Trophoblast cell (in vitro differentiated cells and primary cell): ENCODE data around the gene NT5DC3.

Experiments used
- DNase-seq, 2 donors: peaks; one replicate each; pipeline ENCODE4 v3.0.0-alpha.2; 2016
- H2AFZ ChIP-seq: 2 replicates; pipeline ENCODE4 v1.6.1; 2013; ENCODE audit warnings: low read length, moderate library complexity, mild to moderate bottlenecking; ENCODE audit not compliant: insufficient read depth, poor library complexity
- H2AK5ac ChIP-seq: 2 replicates; pipeline ENCODE4 v1.6.1; 2013; ENCODE audit warnings: mild to moderate bottlenecking, low read length
- H2BK120ac ChIP-seq: 2 replicates; pipeline ENCODE4 v1.6.1; 2013; ENCODE audit warnings: low read length, mild to moderate bottlenecking, moderate library complexity; ENCODE audit not compliant: insufficient read depth, poor library complexity
- H2BK12ac ChIP-seq: 2 replicates; pipeline ENCODE4 v1.6.1; 2013; ENCODE audit warnings: mild to moderate bottlenecking, low read length, moderate library complexity
- H2BK5ac ChIP-seq: 2 replicates; pipeline ENCODE4 v1.6.1; 2013; ENCODE audit warnings: low read length, low read depth, moderate library complexity, mild to moderate bottlenecking; ENCODE audit not compliant: poor library complexity
- H3K14ac ChIP-seq: 2 replicates; pipeline ENCODE4 v1.6.1; 2013; ENCODE audit warnings: mild to moderate bottlenecking, low read length
- H3K18ac ChIP-seq: 2 replicates; pipeline ENCODE4 v1.6.1; 2013; ENCODE audit warnings: mild to moderate bottlenecking, low read length
- H3K23ac ChIP-seq: 2 replicates; pipeline ENCODE4 v1.6.1; 2013; ENCODE audit warnings: low read length
- H3K27ac ChIP-seq: 2 replicates; pipeline ENCODE4 v1.5.1; 2013; ENCODE audit warnings: low read depth, mild to moderate bottlenecking, inconsistent platforms, low read length, moderate library complexity
- H3K27me3 ChIP-seq: 2 replicates; pipeline ENCODE4 v1.6.1; 2013; ENCODE audit warnings: inconsistent platforms, mild to moderate bottlenecking, low read length, moderate library complexity; ENCODE audit not compliant: insufficient read depth
- H3K36me3 ChIP-seq, 2 experiments: 1 replicate in 1 of 2; 2 replicates in 1 of 2; pipeline ENCODE4 v1.6.1; 2013; ENCODE audit warnings: low read length in 2 of 2, mild to moderate bottlenecking in 2 of 2, moderate library complexity in 1 of 2; ENCODE audit not compliant: insufficient read depth in 2 of 2, control insufficient read depth in 1 of 2
- H3K4ac ChIP-seq: 2 replicates; pipeline ENCODE4 v1.6.1; 2013; ENCODE audit warnings: low read depth, mild to moderate bottlenecking, low read length, moderate library complexity
- H3K4me1 ChIP-seq, 2 experiments: 1 replicate in 1 of 2; 2 replicates in 1 of 2; pipeline ENCODE4 v1.6.1; 2013; ENCODE audit warnings: low read length in 2 of 2, mild to moderate bottlenecking in 2 of 2, moderate library complexity in 1 of 2; ENCODE audit not compliant: insufficient read depth in 2 of 2, control insufficient read depth in 1 of 2
- H3K4me2 ChIP-seq: 2 replicates; pipeline ENCODE4 v1.6.1; 2013; ENCODE audit warnings: inconsistent platforms, mild to moderate bottlenecking, low read length, moderate library complexity
- H3K4me3 ChIP-seq: 2 replicates; pipeline ENCODE4 v1.5.1; 2013; ENCODE audit warnings: mild to moderate bottlenecking, low read depth, low read length, inconsistent platforms
- H3K79me1 ChIP-seq: one replicate; pipeline ENCODE4 v1.6.1; 2013; ENCODE audit warnings: low read length
- H3K79me2 ChIP-seq: 2 replicates; pipeline ENCODE4 v1.6.1; 2013; ENCODE audit warnings: low read length, mild to moderate bottlenecking; ENCODE audit not compliant: control insufficient read depth, insufficient read depth, poor library complexity
- H3K9ac ChIP-seq: 2 replicates; pipeline ENCODE4 v1.6.1; 2013; ENCODE audit warnings: mild to moderate bottlenecking, low read length
- H3K9me3 ChIP-seq: 2 replicates; pipeline ENCODE4 v1.6.1; 2013; ENCODE audit warnings: low read depth, mild to moderate bottlenecking, control low read depth, inconsistent platforms, low read length; ENCODE audit not compliant: insufficient read depth
- H4K12ac ChIP-seq: 2 replicates; pipeline ENCODE4 v1.6.1; 2013; ENCODE audit warnings: low read depth, mild to moderate bottlenecking, low read length, moderate library complexity
- H4K8ac ChIP-seq: 2 replicates; pipeline ENCODE4 v1.6.1; 2013; ENCODE audit warnings: low read depth, mild to moderate bottlenecking, low read length, moderate library complexity
- H4K91ac ChIP-seq: one replicate; pipeline ENCODE4 v1.6.1; 2013; ENCODE audit warnings: low read depth, mild to moderate bottlenecking, low read length, moderate library complexity
- WGBS: extraction: QIAGEN DNeasy Blood & Tissue Kit; methylation state at CpG from one replicate; pipeline ENCODE4 v1.1.7; 2013; ENCODE audit warnings: missing lambda C conversion rate; ENCODE audit not compliant: insufficient read length, insufficient coverage; ENCODE audit errors: extremely low coverage; 5-methylcytosine and 5-hydroxymethylcytosine counted together

Gene NT5DC3

DNA sequence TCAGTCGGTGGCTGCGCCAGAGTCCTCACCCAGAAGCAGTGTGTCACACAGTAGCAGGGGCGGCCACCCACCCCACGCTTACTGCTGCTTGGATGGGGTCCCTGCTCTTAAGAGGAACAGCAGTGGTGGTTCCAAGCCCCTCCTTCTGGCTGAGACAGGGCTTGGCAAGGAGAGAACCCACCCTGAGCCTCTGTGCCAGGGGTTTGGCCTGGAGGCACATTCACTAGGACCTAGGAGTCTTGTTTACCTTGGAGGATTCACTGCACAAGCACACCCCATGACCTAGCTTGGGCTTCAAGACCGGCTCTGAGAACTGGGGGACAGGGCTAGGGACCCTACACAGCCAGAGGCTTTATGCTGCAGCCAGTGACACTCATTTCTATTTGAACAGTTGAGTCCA is 78.6 kb downstream of the NT5DC3 start:
- no peak overlapping the region for H4K91ac ChIP-seq
- DNase-seq = no peak
- no peak overlapping the region for H3K4me3 ChIP-seq
- no peaks in the 10 kb centered on the region for H3K27me3 ChIP-seq
- no peaks in the 10 kb centered on the region for H3K4me1 ChIP-seq
- no peaks in the 10 kb centered on the region for H3K79me2 ChIP-seq
- no peak overlapping the region for H3K23ac ChIP-seq
- H2BK5ac ChIP-seq = no peak overlapping the region
- no peaks in the 10 kb centered on the region for H3K9me3 ChIP-seq
- H2BK120ac ChIP-seq = no peak overlapping the region
- H3K9ac ChIP-seq = no peak overlapping the region
- H3K27ac ChIP-seq = no peak overlapping the region
- no peak overlapping the region for H3K14ac ChIP-seq
- no peak overlapping the region for H3K4me2 ChIP-seq
- no peak overlapping the region for H4K12ac ChIP-seq
- no peak overlapping the region for H3K18ac ChIP-seq
- no peak overlapping the region for H2AK5ac ChIP-seq
- WGBS = no CpG with 5 or more reads among the region's 5 CpGs
- H3K79me1 ChIP-seq = no peaks in the 10 kb centered on the region
- H3K36me3 ChIP-seq = peaks cover 5 to 7% of the 10 kb centered on the region in 2 experiments
- H2BK12ac ChIP-seq = no peak overlapping the region
- H2AFZ ChIP-seq = no peak overlapping the region
- H3K4ac ChIP-seq = no peak overlapping the region
- H4K8ac ChIP-seq = no peak overlapping the region

DNA sequence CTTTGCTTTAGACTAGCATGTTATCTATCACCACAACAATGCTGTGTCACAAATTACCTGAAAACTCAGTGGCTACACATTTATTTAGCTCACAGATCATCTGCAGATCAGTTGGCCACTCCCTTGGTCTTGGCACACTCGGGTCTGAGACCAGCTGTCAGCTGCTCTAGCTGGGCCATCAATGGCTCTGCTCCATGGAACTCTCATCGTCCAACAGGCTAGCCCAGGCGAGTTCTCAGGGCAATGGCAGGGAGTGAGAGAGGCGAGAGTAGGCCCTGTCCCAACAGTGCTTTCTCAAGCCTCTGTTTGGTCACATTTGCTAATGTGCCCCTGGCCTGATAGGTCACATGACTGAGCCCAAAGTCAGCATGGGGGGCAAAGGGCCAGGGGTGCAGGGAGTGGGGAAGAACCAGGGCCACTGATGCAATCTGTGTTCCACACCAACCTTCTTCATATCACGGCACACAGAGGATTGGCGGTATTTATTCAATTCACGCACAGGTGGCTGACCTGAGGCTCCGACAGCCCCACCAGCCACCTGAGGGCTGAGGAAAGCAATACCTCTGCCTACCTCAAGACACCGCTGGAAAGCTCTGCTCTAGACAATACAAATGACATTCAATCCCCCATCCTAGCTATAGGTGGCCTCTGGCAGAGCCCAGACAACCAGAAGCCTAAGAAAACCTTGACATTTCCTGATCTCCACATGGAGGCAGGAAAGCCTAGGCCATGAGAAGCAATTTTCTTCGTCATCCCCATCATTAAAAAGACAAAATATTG is 82.5 kb downstream of the NT5DC3 start:
- no peak overlapping the region for H2AFZ ChIP-seq
- no peak overlapping the region for H2BK120ac ChIP-seq
- WGBS = no CpG with 5 or more reads among the region's 10 CpGs
- no peak overlapping the region for H3K18ac ChIP-seq
- H3K27me3 ChIP-seq = no peaks in the 10 kb centered on the region
- H3K23ac ChIP-seq = no peak overlapping the region
- H4K91ac ChIP-seq = no peak overlapping the region
- H4K8ac ChIP-seq = no peak overlapping the region
- no peak overlapping the region for H2BK5ac ChIP-seq
- no peak overlapping the region for H3K14ac ChIP-seq
- no peak overlapping the region for H3K9ac ChIP-seq
- no peak for DNase-seq
- no peak overlapping the region for H3K4me3 ChIP-seq
- peaks cover 2% of the 10 kb centered on the region for H3K9me3 ChIP-seq
- H3K79me1 ChIP-seq = no peaks in the 10 kb centered on the region
- H4K12ac ChIP-seq = no peak overlapping the region
- H3K4ac ChIP-seq = no peak overlapping the region
- H3K4me2 ChIP-seq = no peak overlapping the region
- no peak overlapping the region for H2BK12ac ChIP-seq
- H3K4me1 ChIP-seq = no peaks in the 10 kb centered on the region
- peaks cover 0 to 2% of the 10 kb centered on the region in 2 experiments for H3K36me3 ChIP-seq
- no peak overlapping the region for H2AK5ac ChIP-seq
- H3K27ac ChIP-seq = no peak overlapping the region
- no peaks in the 10 kb centered on the region for H3K79me2 ChIP-seq

DNA sequence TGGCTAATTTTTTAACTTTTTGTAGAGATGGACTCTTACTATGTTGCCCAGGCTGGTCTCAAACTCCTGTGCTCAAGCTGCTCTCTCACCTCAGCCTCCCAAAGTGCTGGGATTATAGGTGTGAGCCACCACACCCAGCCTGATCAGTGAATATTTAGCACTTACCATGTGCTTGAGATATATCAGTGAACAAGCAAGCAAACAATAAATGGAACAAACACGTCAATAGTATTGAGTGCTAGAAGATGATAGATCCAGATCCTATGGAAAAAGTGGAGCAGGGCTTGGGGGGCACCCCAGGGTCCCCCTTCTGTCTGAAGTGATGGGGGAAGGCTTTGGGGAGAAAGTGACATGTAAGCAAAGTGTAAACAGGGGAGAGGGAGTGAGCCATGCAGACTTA is 83.8 kb downstream of the NT5DC3 start:
- no peak overlapping the region for H3K14ac ChIP-seq
- no peak overlapping the region for H3K4me3 ChIP-seq
- H3K79me1 ChIP-seq = no peaks in the 10 kb centered on the region
- no peak overlapping the region for H2BK120ac ChIP-seq
- H3K4me2 ChIP-seq = no peak overlapping the region
- no peak overlapping the region for H3K4ac ChIP-seq
- H3K36me3 ChIP-seq = peaks cover 0 to 2% of the 10 kb centered on the region in 2 experiments
- no peak overlapping the region for H2AFZ ChIP-seq
- no peak for DNase-seq
- H2BK12ac ChIP-seq = no peak overlapping the region
- no peaks in the 10 kb centered on the region for H3K27me3 ChIP-seq
- no peak overlapping the region for H3K9ac ChIP-seq
- no peak overlapping the region for H4K91ac ChIP-seq
- no peak overlapping the region for H4K8ac ChIP-seq
- H2BK5ac ChIP-seq = no peak overlapping the region
- no peak overlapping the region for H3K23ac ChIP-seq
- WGBS = no CpG with 5 or more reads among the region's 1 CpG
- H4K12ac ChIP-seq = no peak overlapping the region
- H3K9me3 ChIP-seq = peaks cover 2% of the 10 kb centered on the region
- H3K18ac ChIP-seq = no peak overlapping the region
- no peaks in the 10 kb centered on the region for H3K4me1 ChIP-seq
- no peak overlapping the region for H3K27ac ChIP-seq
- H3K79me2 ChIP-seq = no peaks in the 10 kb centered on the region
- H2AK5ac ChIP-seq = no peak overlapping the region

GRCh38 chr12:103756443-103756842 is 84.6 kb downstream of the NT5DC3 start:
- Histone ChIP-seq H2BK12ac (no peak overlapping the region), H4K8ac (no peak overlapping the region)
- WGBS = no CpG with 5 or more reads among the region's 5 CpGs

More at GRCh38 chr12:103756443-103756842, 84.6 kb downstream of the NT5DC3 start:
- H4K91ac ChIP-seq = no peak overlapping the region
- no peak overlapping the region for H3K23ac ChIP-seq
- no peaks in the 10 kb centered on the region for H3K4me1 ChIP-seq
- no peaks in the 10 kb centered on the region for H3K27me3 ChIP-seq
- H3K4ac ChIP-seq = no peak overlapping the region
- H2AK5ac ChIP-seq = no peak overlapping the region
- H3K14ac ChIP-seq = no peak overlapping the region
- DNase-seq = no peak
- no peaks in the 10 kb centered on the region for H3K79me1 ChIP-seq
- H3K9ac ChIP-seq = no peak overlapping the region
- H3K18ac ChIP-seq = no peak overlapping the region
- H3K36me3 ChIP-seq = peaks cover 0 to 2% of the 10 kb centered on the region in 2 experiments
- H2BK5ac ChIP-seq = no peak overlapping the region
- no peak overlapping the region for H3K4me3 ChIP-seq
- no peak overlapping the region for H4K12ac ChIP-seq
- H3K79me2 ChIP-seq = no peaks in the 10 kb centered on the region
- H2BK120ac ChIP-seq = no peak overlapping the region
- H3K27ac ChIP-seq = no peak overlapping the region
- H2AFZ ChIP-seq = no peak overlapping the region
- H3K9me3 ChIP-seq = peaks cover 2% of the 10 kb centered on the region
- H3K4me2 ChIP-seq = no peak overlapping the region
